HepG2 (cell line): ENCODE measurements around the gene CCND1. TPM values are rescaled to one million over a fixed set of nuclear protein-coding genes. Genes with fewer than 3 reads are reported as not detected.
A peak's percentile ranks its signal among the peaks of the same experiment; 100 is the strongest.

Experiments
- HNRNPL ChIP-seq: fragments of 200-400 bp; formaldehyde crosslinking; IDR thresholded peaks from 2 replicates; pipeline ENCODE4 v1.6.1; 2017; ENCODE audit warnings: mild to moderate bottlenecking, low read depth, low read length
- MXI1 ChIP-seq: IDR thresholded peaks from 3 replicates; pipeline ENCODE4 v1.6.1; 2012; ENCODE audit warnings: low read depth, low read length, inconsistent platforms, borderline replicate concordance
- SRY ChIP-seq: sonication (generic); formaldehyde crosslinking; IDR thresholded peaks from 2 replicates; pipeline ENCODE4 v1.8.0; 2022; ENCODE audit warnings: mild to moderate bottlenecking, missing genetic modification reagents
- TCF12 ChIP-seq, 2 experiments: fragments of 450-650 bp in 1 of 2; sonication (generic) in 1 of 2; formaldehyde crosslinking in 1 of 2; IDR thresholded peaks; 2 replicates each; pipeline versions ENCODE4 v1.6.1 to v1.8.0; 2017 to 2022; ENCODE audit warnings: antibody characterized with exemption in 1 of 2, mild to moderate bottlenecking in 1 of 2, missing genetic modification reagents in 1 of 2, moderate library complexity in 1 of 2
- ZEB1 ChIP-seq: IDR thresholded peaks from 2 replicates; pipeline ENCODE4 v1.6.1; 2012; ENCODE audit warnings: mild to moderate bottlenecking, low read depth, inconsistent platforms; ENCODE audit not compliant: insufficient replicate concordance
- ZNF616 ChIP-seq: sonication (generic); formaldehyde crosslinking; IDR thresholded peaks from 2 replicates; pipeline ENCODE4 v1.5.0; 2020; ENCODE audit warnings: low read depth, mild to moderate bottlenecking, missing genetic modification reagents
- polyA plus RNA-seq, 8 experiments: library from polyadenylated mRNA; depleted of rRNA in 3 of 8; stranded (reverse) in 7 of 8; unstranded in 1 of 8; fragments of >200 nt; fragmentation: Illumina TruSeq in 4 of 8; extraction: Trizol in 4 of 8; gene quantifications; 2 replicates each; pipeline versions ENCODE4 v1.2.1 to v1.2.3, GENCODE V29; 2011 to 2016; ENCODE audit warnings: low read depth in 4 of 8, missing spikeins in 1 of 8, mixed read lengths in 1 of 8; ENCODE audit not compliant: insufficient read depth in 1 of 8
- total RNA-seq, 5 experiments: library from RNA; depleted of rRNA; stranded (reverse); fragments of >200 nt; fragmentation: Illumina TruSeq; extraction: Trizol; gene quantifications; 2 replicates each; pipeline ENCODE4 v1.2.3, GENCODE V29; 2016; ENCODE audit warnings: low read depth in 1 of 5
- TF ChIP-seq, protein P1 (sequence below): sonication (generic); formaldehyde crosslinking; conservative IDR thresholded peaks from 2 replicates; pipeline ENCODE4 v1.8.0; 2022; ENCODE audit warnings: mild to moderate bottlenecking, moderate library complexity, missing genetic modification reagents
- TF ChIP-seq, protein P2 (sequence below): sonication (generic); formaldehyde crosslinking; IDR thresholded peaks from 2 replicates; pipeline ENCODE4 v1.8.0; 2022; ENCODE audit warnings: mild to moderate bottlenecking, missing genetic modification reagents, borderline replicate concordance
- TF ChIP-seq, protein P3 (sequence below): fragments of 450-650 bp; IDR thresholded peaks from 2 replicates; pipeline ENCODE4 v1.6.1; 2016
- TF ChIP-seq, protein P4 (sequence below): sonication (generic); formaldehyde crosslinking; IDR thresholded peaks from 2 replicates; pipeline ENCODE4 v1.5.1; 2020; ENCODE audit warnings: mild to moderate bottlenecking, missing genetic modification reagents, borderline replicate concordance
- TF ChIP-seq, protein P5 (sequence below): sonication (generic); formaldehyde crosslinking; IDR thresholded peaks from 2 replicates; pipeline ENCODE4 v1.5.0; 2020; ENCODE audit warnings: mild to moderate bottlenecking, missing genetic modification reagents, borderline replicate concordance
- TF ChIP-seq, protein P6 (sequence below): sonication (generic); formaldehyde crosslinking; IDR thresholded peaks from 2 replicates; pipeline ENCODE4 v1.9.0; 2021; ENCODE audit warnings: missing genetic modification reagents, mild to moderate bottlenecking, borderline replicate concordance

Gene CCND1
- total and polyA plus RNA-seq, 2 of the 13 experiments (the other 11 are each of a cell fraction or from before 2014, with no cell fraction given), result 107 to 136 TPM

DNA sequence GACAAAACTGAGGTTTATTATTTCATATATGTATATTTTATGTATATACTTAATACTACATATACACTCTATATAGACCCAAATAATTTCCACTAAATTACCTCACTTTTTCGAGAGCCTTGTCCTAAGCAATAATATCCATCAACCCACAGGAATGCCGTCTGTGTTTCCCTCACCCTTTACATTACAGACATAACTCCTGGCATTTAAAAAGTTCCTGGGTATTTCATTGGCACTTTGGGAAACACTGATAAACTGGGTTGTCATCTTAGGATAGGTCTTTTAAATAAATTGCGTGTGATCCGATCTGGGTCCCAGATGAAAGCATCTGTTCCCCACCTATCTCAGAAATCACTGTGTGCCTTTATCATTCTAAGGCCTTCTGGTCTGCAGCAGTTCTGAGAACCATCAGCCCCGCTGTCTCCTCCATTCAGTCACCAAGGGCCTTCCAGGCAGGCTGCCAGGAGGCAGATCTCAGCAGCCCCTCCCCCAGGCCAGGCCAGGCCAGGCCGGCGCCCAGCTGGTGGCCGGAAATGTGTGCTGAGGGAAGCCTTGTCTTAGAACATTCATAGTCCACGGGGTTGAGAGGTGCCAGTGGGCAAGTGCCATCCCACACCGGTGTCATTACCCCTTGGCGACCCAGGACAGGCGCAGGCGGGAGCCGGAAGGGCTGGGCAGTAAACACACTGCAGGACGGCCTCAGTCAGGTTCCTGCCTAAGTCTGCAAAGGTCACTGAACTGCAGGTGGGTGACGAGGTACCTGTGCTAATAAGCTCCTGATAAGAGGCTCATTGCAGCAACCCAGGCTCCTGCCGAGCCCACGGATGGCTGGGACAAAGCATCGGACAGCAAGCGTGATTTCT is 59.6 kb downstream of the CCND1 start (continued):
- TF ChIP-seq, protein P1, sequence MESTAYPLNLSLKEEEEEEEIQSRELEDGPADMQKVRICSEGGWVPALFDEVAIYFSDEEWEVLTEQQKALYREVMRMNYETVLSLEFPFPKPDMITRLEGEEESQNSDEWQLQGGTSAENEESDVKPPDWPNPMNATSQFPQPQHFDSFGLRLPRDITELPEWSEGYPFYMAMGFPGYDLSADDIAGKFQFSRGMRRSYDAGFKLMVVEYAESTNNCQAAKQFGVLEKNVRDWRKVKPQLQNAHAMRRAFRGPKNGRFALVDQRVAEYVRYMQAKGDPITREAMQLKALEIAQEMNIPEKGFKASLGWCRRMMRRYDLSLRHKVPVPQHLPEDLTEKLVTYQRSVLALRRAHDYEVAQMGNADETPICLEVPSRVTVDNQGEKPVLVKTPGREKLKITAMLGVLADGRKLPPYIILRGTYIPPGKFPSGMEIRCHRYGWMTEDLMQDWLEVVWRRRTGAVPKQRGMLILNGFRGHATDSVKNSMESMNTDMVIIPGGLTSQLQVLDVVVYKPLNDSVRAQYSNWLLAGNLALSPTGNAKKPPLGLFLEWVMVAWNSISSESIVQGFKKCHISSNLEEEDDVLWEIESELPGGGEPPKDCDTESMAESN, result 0 out of 2 replicates have a peak, but pooled peaks have one; percentile 46
- TF ChIP-seq ZNF616 (CRISPR knock-in tag), result no peak
- TF ChIP-seq, protein P2, sequence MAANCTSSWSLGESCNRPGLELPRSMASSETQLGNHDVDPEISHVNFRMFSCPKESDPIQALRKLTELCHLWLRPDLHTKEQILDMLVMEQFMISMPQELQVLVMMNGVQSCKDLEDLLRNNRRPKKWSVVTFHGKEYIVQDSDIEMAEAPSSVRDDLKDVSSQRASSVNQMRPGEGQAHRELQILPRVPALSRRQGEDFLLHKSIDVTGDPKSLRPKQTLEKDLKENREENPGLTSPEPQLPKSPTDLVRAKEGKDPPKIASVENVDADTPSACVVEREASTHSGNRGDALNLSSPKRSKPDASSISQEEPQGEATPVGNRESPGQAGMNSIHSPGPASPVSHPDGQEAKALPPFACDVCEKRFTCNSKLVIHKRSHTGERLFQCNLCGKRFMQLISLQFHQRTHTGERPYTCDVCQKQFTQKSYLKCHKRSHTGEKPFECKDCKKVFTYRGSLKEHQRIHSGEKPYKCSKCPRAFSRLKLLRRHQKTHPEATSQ, result no peak
- TF ChIP-seq, protein P3, sequence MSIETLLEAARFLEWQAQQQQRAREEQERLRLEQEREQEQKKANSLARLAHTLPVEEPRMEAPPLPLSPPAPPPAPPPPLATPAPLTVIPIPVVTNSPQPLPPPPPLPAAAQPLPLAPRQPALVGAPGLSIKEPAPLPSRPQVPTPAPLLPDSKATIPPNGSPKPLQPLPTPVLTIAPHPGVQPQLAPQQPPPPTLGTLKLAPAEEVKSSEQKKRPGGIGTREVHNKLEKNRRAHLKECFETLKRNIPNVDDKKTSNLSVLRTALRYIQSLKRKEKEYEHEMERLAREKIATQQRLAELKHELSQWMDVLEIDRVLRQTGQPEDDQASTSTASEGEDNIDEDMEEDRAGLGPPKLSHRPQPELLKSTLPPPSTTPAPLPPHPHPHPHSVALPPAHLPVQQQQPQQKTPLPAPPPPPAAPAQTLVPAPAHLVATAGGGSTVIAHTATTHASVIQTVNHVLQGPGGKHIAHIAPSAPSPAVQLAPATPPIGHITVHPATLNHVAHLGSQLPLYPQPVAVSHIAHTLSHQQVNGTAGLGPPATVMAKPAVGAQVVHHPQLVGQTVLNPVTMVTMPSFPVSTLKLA, result no peak
- peak; percentile 97 for TF ChIP-seq ZEB1
- no peak for TF ChIP-seq SRY (CRISPR knock-in tag)
- TF ChIP-seq, protein P4, sequence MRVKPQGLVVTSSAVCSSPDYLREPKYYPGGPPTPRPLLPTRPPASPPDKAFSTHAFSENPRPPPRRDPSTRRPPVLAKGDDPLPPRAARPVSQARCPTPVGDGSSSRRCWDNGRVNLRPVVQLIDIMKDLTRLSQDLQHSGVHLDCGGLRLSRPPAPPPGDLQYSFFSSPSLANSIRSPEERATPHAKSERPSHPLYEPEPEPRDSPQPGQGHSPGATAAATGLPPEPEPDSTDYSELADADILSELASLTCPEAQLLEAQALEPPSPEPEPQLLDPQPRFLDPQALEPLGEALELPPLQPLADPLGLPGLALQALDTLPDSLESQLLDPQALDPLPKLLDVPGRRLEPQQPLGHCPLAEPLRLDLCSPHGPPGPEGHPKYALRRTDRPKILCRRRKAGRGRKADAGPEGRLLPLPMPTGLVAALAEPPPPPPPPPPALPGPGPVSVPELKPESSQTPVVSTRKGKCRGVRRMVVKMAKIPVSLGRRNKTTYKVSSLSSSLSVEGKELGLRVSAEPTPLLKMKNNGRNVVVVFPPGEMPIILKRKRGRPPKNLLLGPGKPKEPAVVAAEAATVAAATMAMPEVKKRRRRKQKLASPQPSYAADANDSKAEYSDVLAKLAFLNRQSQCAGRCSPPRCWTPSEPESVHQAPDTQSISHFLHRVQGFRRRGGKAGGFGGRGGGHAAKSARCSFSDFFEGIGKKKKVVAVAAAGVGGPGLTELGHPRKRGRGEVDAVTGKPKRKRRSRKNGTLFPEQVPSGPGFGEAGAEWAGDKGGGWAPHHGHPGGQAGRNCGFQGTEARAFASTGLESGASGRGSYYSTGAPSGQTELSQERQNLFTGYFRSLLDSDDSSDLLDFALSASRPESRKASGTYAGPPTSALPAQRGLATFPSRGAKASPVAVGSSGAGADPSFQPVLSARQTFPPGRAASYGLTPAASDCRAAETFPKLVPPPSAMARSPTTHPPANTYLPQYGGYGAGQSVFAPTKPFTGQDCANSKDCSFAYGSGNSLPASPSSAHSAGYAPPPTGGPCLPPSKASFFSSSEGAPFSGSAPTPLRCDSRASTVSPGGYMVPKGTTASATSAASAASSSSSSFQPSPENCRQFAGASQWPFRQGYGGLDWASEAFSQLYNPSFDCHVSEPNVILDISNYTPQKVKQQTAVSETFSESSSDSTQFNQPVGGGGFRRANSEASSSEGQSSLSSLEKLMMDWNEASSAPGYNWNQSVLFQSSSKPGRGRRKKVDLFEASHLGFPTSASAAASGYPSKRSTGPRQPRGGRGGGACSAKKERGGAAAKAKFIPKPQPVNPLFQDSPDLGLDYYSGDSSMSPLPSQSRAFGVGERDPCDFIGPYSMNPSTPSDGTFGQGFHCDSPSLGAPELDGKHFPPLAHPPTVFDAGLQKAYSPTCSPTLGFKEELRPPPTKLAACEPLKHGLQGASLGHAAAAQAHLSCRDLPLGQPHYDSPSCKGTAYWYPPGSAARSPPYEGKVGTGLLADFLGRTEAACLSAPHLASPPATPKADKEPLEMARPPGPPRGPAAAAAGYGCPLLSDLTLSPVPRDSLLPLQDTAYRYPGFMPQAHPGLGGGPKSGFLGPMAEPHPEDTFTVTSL, result no peak; the same call in 1 of the 2 replicates
- TF ChIP-seq, protein P5, sequence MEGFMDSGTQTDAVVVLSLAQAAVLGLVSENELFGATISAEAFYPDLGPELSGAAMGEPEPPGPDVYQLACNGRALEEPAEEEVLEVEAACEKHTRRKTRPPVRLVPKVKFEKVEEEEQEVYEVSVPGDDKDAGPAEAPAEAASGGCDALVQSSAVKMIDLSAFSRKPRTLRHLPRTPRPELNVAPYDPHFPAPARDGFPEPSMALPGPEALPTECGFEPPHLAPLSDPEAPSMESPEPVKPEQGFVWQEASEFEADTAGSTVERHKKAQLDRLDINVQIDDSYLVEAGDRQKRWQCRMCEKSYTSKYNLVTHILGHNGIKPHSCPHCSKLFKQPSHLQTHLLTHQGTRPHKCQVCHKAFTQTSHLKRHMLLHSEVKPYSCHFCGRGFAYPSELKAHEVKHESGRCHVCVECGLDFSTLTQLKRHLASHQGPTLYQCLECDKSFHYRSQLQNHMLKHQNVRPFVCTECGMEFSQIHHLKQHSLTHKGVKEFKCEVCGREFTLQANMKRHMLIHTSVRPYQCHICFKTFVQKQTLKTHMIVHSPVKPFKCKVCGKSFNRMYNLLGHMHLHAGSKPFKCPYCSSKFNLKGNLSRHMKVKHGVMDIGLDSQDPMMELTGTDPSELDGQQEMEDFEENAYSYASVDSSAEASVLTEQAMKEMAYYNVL (CRISPR knock-in tag), result peak; percentile 78
- TF ChIP-seq MXI1, result no peak
- no peak for TF ChIP-seq TCF12 (IDR thresholded peaks at IDR 0.05)
- 0 out of 2 replicates have a peak, but pooled peaks have one; percentile 52 for TF ChIP-seq TCF12 (CRISPR knock-in tag; IDR thresholded peaks at IDR 0.05)
- TF ChIP-seq, protein P6, sequence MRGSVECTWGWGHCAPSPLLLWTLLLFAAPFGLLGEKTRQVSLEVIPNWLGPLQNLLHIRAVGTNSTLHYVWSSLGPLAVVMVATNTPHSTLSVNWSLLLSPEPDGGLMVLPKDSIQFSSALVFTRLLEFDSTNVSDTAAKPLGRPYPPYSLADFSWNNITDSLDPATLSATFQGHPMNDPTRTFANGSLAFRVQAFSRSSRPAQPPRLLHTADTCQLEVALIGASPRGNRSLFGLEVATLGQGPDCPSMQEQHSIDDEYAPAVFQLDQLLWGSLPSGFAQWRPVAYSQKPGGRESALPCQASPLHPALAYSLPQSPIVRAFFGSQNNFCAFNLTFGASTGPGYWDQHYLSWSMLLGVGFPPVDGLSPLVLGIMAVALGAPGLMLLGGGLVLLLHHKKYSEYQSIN (CRISPR knock-in tag), result no peak
- TF ChIP-seq HNRNPL, result peak; percentile 97
